Measurements from ENCODE around the gene INTS7.

Gene INTS7

GRCh38 chr1:211929683-211930082 is 105.7 kb downstream of the INTS7 start:
- Histone ChIP-seq H3K36me3 (replicated peaks) (no peaks in the 10 kb centered on the region), H3K27ac (no peak overlapping the region), H3K4me3 (ENCODE audit: low read depth, low read length) (no peak overlapping the region), H3K27me3 (replicated peaks) (no peaks in the 10 kb centered on the region)
- in situ Hi-C loops (cut with HindIII; ENCODE audit: low pct_ligation_motif_present, low sequenced_read_pairs) = no loop called here
- no peak for DNase-seq
- TF ChIP-seq CTCF (IDR thresholded peaks at IDR 0.05; ENCODE audit: low read depth, low read length, missing control alignments) = no peak

GRCh38 chr1:211928993-211929637 is 106.2 kb downstream of the INTS7 start:
- no peak for TF ChIP-seq CTCF (IDR thresholded peaks at IDR 0.05; ENCODE audit: low read depth, low read length, missing control alignments)
- in situ Hi-C loops (cut with HindIII; ENCODE audit: low pct_ligation_motif_present, low sequenced_read_pairs) = no loop called here
- Histone ChIP-seq H3K36me3 (replicated peaks) (no peaks in the 10 kb centered on the region), H3K27ac (no peak overlapping the region), H3K27me3 (replicated peaks) (no peaks in the 10 kb centered on the region), H3K4me3 (ENCODE audit: low read depth, low read length) (no peak overlapping the region)
- DNase-seq = no peak

- Histone ChIP-seq H3K36me3 (replicated peaks) (no peaks in the 10 kb centered on the region), H3K27me3 (replicated peaks) (no peaks in the 10 kb centered on the region), H3K27ac (no peak overlapping the region), H3K4me3 (ENCODE audit: low read depth, low read length) (no peak overlapping the region)
- TF ChIP-seq CTCF (IDR thresholded peaks at IDR 0.05; ENCODE audit: low read depth, low read length, missing control alignments) = no peak
- peak; percentile 27 for DNase-seq
- in situ Hi-C loops (cut with HindIII; ENCODE audit: low pct_ligation_motif_present, low sequenced_read_pairs) = no loop called here
These were observed 107.0 kb downstream of the INTS7 start for GRCh38 chr1:211928290-211928801.

- in situ Hi-C loops (cut with HindIII; ENCODE audit: low pct_ligation_motif_present, low sequenced_read_pairs) = no loop called here
- Histone ChIP-seq H3K27me3 (replicated peaks) (no peaks in the 10 kb centered on the region), H3K36me3 (replicated peaks) (no peaks in the 10 kb centered on the region), H3K27ac (no peak overlapping the region), H3K4me3 (ENCODE audit: low read depth, low read length) (no peak overlapping the region)
- no peak for TF ChIP-seq CTCF (IDR thresholded peaks at IDR 0.05; ENCODE audit: low read depth, low read length, missing control alignments)
- DNase-seq = no peak
These were observed 110.3 kb downstream of the INTS7 start for GRCh38 chr1:211925016-211925415.

GRCh38 chr1:211924256-211924655 is 111.1 kb downstream of the INTS7 start:
- no peak for TF ChIP-seq CTCF (IDR thresholded peaks at IDR 0.05; ENCODE audit: low read depth, low read length, missing control alignments)
- in situ Hi-C loops (cut with HindIII; ENCODE audit: low pct_ligation_motif_present, low sequenced_read_pairs) = no loop called here
- no peak overlapping the region for H3K27ac ChIP-seq
- H3K36me3 ChIP-seq (replicated peaks) = no peaks in the 10 kb centered on the region
- DNase-seq = no peak
- H3K4me3 ChIP-seq (ENCODE audit: low read depth, low read length) = no peak overlapping the region
- H3K27me3 ChIP-seq (replicated peaks) = no peaks in the 10 kb centered on the region

- H3K27me3 ChIP-seq (replicated peaks) = no peaks in the 10 kb centered on the region
- no peak for DNase-seq
- in situ Hi-C loops (cut with HindIII; ENCODE audit: low pct_ligation_motif_present, low sequenced_read_pairs) = no loop called here
- TF ChIP-seq CTCF (IDR thresholded peaks at IDR 0.05; ENCODE audit: low read depth, low read length, missing control alignments) = no peak
- no peak overlapping the region for H3K27ac ChIP-seq
- no peaks in the 10 kb centered on the region for H3K36me3 ChIP-seq (replicated peaks)
- no peak overlapping the region for H3K4me3 ChIP-seq (ENCODE audit: low read depth, low read length)
These were observed 112.3 kb downstream of the INTS7 start for GRCh38 chr1:211923095-211923494.
